Activated T-cell treated with anti-CD3 and anti-CD28 coated beads, Interleukin-2, amount 50 U/mL, for 48 hours (primary cell): Measurements from ENCODE around the gene SYNDIG1.

ENCODE experiments used
- DNase-seq, 2 experiments: peaks; one replicate each; pipeline ENCODE4 v3.0.0-alpha.2; 2020

The SYNDIG1 gene

GRCh38 chr20:24473435-24474223 lies 4.2 kb downstream of the SYNDIG1 start:
- no peak for DNase-seq

- no peak for DNase-seq
Measured at GRCh38 chr20:24477831-24478547, 8.6 kb downstream of the SYNDIG1 start.

- DNase-seq, result no peak
Measured at GRCh38 chr20:24478584-24478983, 9.2 kb downstream of the SYNDIG1 start.

- DNase-seq, result no peak
Measured at GRCh38 chr20:24479106-24479505, 9.7 kb downstream of the SYNDIG1 start.

- no peak for DNase-seq
Measured at GRCh38 chr20:24479595-24479994, 10.2 kb downstream of the SYNDIG1 start.

- no peak for DNase-seq
Measured at GRCh38 chr20:24480509-24480908, 11.1 kb downstream of the SYNDIG1 start.

GRCh38 chr20:24481173-24481572 lies 11.7 kb downstream of the SYNDIG1 start:
- no peak for DNase-seq

- no peak for DNase-seq
Measured at GRCh38 chr20:24483435-24484080, 14.1 kb downstream of the SYNDIG1 start.

- DNase-seq, result no peak
Measured at GRCh38 chr20:24484081-24484450, 14.6 kb downstream of the SYNDIG1 start.

- DNase-seq, result no peak
Measured at GRCh38 chr20:24485981-24486380, 16.6 kb downstream of the SYNDIG1 start.

GRCh38 chr20:24487240-24487639 lies 17.8 kb downstream of the SYNDIG1 start:
- no peak for DNase-seq

GRCh38 chr20:24487648-24488047 lies 18.2 kb downstream of the SYNDIG1 start:
- no peak for DNase-seq

- DNase-seq, result no peak
Measured at GRCh38 chr20:24488064-24488799, 18.8 kb downstream of the SYNDIG1 start.

- no peak for DNase-seq
Measured at GRCh38 chr20:24488800-24489175, 19.4 kb downstream of the SYNDIG1 start.

GRCh38 chr20:24489193-24489592 lies 19.8 kb downstream of the SYNDIG1 start:
- DNase-seq, result no peak

- DNase-seq, result no peak
Measured at GRCh38 chr20:24489631-24490260, 20.3 kb downstream of the SYNDIG1 start.

- no peak for DNase-seq
Measured at GRCh38 chr20:24490598-24490997, 21.2 kb downstream of the SYNDIG1 start.

- no peak for DNase-seq
Measured at GRCh38 chr20:24491041-24491756, 21.8 kb downstream of the SYNDIG1 start.

GRCh38 chr20:24492031-24492607 lies 22.7 kb downstream of the SYNDIG1 start:
- DNase-seq, result no peak

- no peak for DNase-seq
Measured at GRCh38 chr20:24492698-24493097, 23.3 kb downstream of the SYNDIG1 start.

GRCh38 chr20:24493181-24493580 lies 23.8 kb downstream of the SYNDIG1 start:
- DNase-seq, result no peak
